K562 (cell line): Measurements from ENCODE around the gene CREB3L2. TPM values are rescaled to one million over a fixed set of nuclear protein-coding genes. Genes with fewer than 3 reads are reported as not detected.

Experiments used
- ARID1B ChIP-seq: fragments of 450-650 bp; IDR thresholded peaks from 2 replicates; pipeline ENCODE4 v1.6.1; 2016; ENCODE audit warnings: antibody characterized with exemption, mild to moderate bottlenecking, inconsistent platforms
- CCNT2 ChIP-seq: IDR thresholded peaks from 2 replicates; pipeline ENCODE4 v1.6.1; 2011; ENCODE audit warnings: borderline replicate concordance, low read depth, mild to moderate bottlenecking, moderate library complexity, mixed read lengths, low read length; ENCODE audit not compliant: insufficient read length; ENCODE audit errors: extremely low read depth
- FOXP1 ChIP-seq: sonication (generic); formaldehyde crosslinking; IDR thresholded peaks from 2 replicates; pipeline ENCODE4 v1.8.0; 2022; ENCODE audit warnings: mild to moderate bottlenecking, missing genetic modification reagents
- L3MBTL2 ChIP-seq: fragments of 450-650 bp; IDR thresholded peaks from 2 replicates; pipeline ENCODE4 v1.6.1; 2016; ENCODE audit warnings: mild to moderate bottlenecking, moderate library complexity
- MAFF ChIP-seq: IDR thresholded peaks from 2 replicates; pipeline ENCODE4 v1.6.1; 2012; ENCODE audit warnings: low read length, improper control_type of control experiment
- NCOA6 ChIP-seq: fragments of 450-650 bp; IDR thresholded peaks from 2 replicates; pipeline ENCODE4 v1.6.1; 2017; ENCODE audit warnings: mild to moderate bottlenecking
- PHF8 ChIP-seq: fragments of 200-600 bp; sonication (generic); IDR thresholded peaks from 2 replicates; pipeline ENCODE4 v1.6.1; 2012; ENCODE audit warnings: mixed run types, mild to moderate bottlenecking, inconsistent platforms, low read length, moderate library complexity, borderline replicate concordance
- POLR2AphosphoS5 ChIP-seq: IDR thresholded peaks from 2 replicates; pipeline ENCODE4 v1.6.1; 2011; ENCODE audit warnings: mild to moderate bottlenecking, low read depth, low read length, moderate library complexity; ENCODE audit not compliant: control insufficient read depth, insufficient read depth
- RNF2 ChIP-seq: sonication (generic); IDR thresholded peaks from 2 replicates; pipeline ENCODE4 v1.6.1; 2016
- SLC30A9 ChIP-seq: fragments of 250-450 bp; sonication (Bioruptor Pico); IDR thresholded peaks from 2 replicates; pipeline ENCODE4 v1.8.0; 2022; ENCODE audit warnings: mild to moderate bottlenecking, moderate library complexity
- ZNF174 ChIP-seq: fragments of 250-450 bp; sonication (Bioruptor Pico); IDR thresholded peaks from 2 replicates; pipeline ENCODE4 v1.4.0; 2020; ENCODE audit warnings: mild to moderate bottlenecking
- ZNF175 ChIP-seq: fragments of 200-800 bp; sonication (Bioruptor generic); IDR thresholded peaks from 2 replicates; pipeline ENCODE4 v1.6.1; 2016; ENCODE audit warnings: low read depth, mild to moderate bottlenecking, missing genetic modification characterization, missing compliant biosample characterization
- ZNF583 ChIP-seq: fragments of 250-450 bp; sonication (Bioruptor Pico); IDR thresholded peaks from 2 replicates; pipeline ENCODE4 v1.4.0; 2020
- polyA plus RNA-seq, 8 experiments: library from polyadenylated mRNA; depleted of rRNA in 4 of 8; stranded (reverse) in 5 of 8; unstranded in 3 of 8; fragments of >200 nt; fragmentation: Nextera tagmentation in 2 of 8; fragmentation: Illumina TruSeq in 1 of 8; extraction: Ambion mirVana in 2 of 8; extraction: Trizol in 1 of 8; gene quantifications; 2 replicates each; pipeline versions ENCODE4 v1.2.1 to v1.2.3, GENCODE V29; 2011 to 2014; ENCODE audit warnings: inconsistent platforms in 1 of 8, missing spikeins in 1 of 8
- total RNA-seq, 7 experiments: library from RNA; depleted of rRNA in 6 of 7; stranded (reverse); fragments of >200 nt in 6 of 7; fragmentation: Illumina TruSeq in 2 of 7; extraction: Trizol in 2 of 7; gene quantifications; 2 replicates each; pipeline versions ENCODE4 v1.2.1 to v1.2.3, GENCODE V29; 2011 to 2021; ENCODE audit warnings: low replicate concordance in 1 of 7
- TF ChIP-seq, protein P1 (sequence below), 2 experiments: IDR thresholded peaks in 1 of 2; conservative IDR thresholded peaks in 1 of 2; 2 replicates each; pipeline ENCODE4 v1.6.1; 2016; ENCODE audit warnings: low read depth in 2 of 2, mild to moderate bottlenecking in 1 of 2, missing compliant biosample characterization in 1 of 2, missing genetic modification characterization in 1 of 2, moderate library complexity in 1 of 2
- TF ChIP-seq, protein P2 (sequence below): IDR thresholded peaks from 2 replicates; pipeline ENCODE4 v1.6.1; 2011; ENCODE audit warnings: borderline replicate concordance, low read depth, mild to moderate bottlenecking, moderate library complexity, low read length; ENCODE audit not compliant: insufficient read depth, poor library complexity, severe bottlenecking
- TF ChIP-seq, protein P3 (sequence below): fragments of 250-450 bp; sonication (Bioruptor Pico); IDR thresholded peaks from 2 replicates; pipeline ENCODE4 v1.4.0; 2020; ENCODE audit warnings: borderline replicate concordance
- TF ChIP-seq, protein P4 (sequence below): fragments of 250-450 bp; sonication (Bioruptor Pico); IDR thresholded peaks from 2 replicates; pipeline ENCODE4 v1.8.0; 2021; ENCODE audit warnings: moderate library complexity, mild to moderate bottlenecking, inconsistent platforms
- TF ChIP-seq, protein P5 (sequence below), 2 experiments: fragments of 450-650 bp; IDR thresholded peaks; 2 replicates each; pipeline ENCODE4 v1.6.1; 2016

CREB3L2 gene
- total and polyA plus RNA-seq, 9 of the 15 experiments (the other 6 are each of a cell fraction or from before 2014, with no cell fraction given) = 7.1 to 45.6 (median 15.8) TPM

DNA sequence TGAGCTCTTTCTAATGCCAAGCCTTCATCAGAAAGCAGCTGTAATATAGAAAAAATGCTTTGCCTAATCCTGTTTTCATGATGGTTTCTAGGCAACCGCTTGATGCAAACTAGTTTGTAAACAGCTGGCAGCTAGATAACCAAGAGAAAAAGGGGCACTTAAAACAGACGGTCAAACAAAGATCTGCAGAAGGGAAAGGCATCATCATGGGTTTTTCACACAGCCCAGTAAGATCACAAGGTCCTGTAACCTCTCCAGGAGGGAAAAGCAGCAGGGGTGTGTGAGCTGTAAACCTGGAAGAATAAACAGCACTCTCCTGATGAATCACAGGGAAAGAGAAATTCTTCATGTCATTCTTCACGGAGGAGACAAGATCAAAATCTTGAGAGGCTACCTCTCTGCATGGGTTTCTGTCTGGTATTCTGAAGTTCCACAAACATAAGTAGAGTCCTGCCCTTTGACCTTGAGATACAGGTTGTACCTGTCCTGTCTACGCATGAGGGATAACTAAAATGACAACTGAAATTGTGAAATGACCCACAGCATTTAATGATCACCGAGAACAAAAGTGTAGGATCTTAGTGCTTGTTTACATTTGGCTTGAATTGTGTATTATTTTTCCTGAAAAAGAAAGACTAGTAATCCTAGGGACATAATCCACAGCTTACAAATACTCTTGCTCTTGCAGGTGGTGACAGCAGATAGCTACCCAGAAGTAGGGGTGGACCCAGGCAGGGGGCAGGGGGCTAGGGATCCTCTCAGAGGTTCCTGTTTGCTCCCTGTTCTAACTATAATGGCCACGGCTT lies 48.0 kb downstream of the CREB3L2 start (continued):
- TF ChIP-seq, protein P1, sequence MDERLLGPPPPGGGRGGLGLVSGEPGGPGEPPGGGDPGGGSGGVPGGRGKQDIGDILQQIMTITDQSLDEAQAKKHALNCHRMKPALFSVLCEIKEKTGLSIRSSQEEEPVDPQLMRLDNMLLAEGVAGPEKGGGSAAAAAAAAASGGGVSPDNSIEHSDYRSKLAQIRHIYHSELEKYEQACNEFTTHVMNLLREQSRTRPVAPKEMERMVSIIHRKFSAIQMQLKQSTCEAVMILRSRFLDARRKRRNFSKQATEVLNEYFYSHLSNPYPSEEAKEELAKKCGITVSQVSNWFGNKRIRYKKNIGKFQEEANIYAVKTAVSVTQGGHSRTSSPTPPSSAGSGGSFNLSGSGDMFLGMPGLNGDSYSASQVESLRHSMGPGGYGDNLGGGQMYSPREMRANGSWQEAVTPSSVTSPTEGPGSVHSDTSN (CRISPR knock-in tag; IDR thresholded peaks at IDR 0.05; ENCODE audit: low read depth) = no peak
- TF ChIP-seq, protein P1 (tag; conservative IDR thresholded peaks at IDR 0.05; ENCODE audit: low read depth) = peak; percentile 39
- TF ChIP-seq NCOA6 = no peak
- TF ChIP-seq CCNT2 = no peak
- peak; percentile 32; the same call in 1 of the 2 replicates for TF ChIP-seq POLR2AphosphoS5
- TF ChIP-seq FOXP1 (CRISPR knock-in tag) = 0 out of 2 replicates have a peak, but pooled peaks have one; percentile 58
- peak; percentile 72 for TF ChIP-seq ARID1B
- no peak for TF ChIP-seq ZNF583 (CRISPR knock-in tag)
- TF ChIP-seq SLC30A9 = no peak
- TF ChIP-seq, protein P2, sequence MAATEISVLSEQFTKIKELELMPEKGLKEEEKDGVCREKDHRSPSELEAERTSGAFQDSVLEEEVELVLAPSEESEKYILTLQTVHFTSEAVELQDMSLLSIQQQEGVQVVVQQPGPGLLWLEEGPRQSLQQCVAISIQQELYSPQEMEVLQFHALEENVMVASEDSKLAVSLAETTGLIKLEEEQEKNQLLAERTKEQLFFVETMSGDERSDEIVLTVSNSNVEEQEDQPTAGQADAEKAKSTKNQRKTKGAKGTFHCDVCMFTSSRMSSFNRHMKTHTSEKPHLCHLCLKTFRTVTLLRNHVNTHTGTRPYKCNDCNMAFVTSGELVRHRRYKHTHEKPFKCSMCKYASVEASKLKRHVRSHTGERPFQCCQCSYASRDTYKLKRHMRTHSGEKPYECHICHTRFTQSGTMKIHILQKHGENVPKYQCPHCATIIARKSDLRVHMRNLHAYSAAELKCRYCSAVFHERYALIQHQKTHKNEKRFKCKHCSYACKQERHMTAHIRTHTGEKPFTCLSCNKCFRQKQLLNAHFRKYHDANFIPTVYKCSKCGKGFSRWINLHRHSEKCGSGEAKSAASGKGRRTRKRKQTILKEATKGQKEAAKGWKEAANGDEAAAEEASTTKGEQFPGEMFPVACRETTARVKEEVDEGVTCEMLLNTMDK = no peak
- TF ChIP-seq ZNF175 (CRISPR knock-in tag) = no peak
- TF ChIP-seq, protein P3, sequence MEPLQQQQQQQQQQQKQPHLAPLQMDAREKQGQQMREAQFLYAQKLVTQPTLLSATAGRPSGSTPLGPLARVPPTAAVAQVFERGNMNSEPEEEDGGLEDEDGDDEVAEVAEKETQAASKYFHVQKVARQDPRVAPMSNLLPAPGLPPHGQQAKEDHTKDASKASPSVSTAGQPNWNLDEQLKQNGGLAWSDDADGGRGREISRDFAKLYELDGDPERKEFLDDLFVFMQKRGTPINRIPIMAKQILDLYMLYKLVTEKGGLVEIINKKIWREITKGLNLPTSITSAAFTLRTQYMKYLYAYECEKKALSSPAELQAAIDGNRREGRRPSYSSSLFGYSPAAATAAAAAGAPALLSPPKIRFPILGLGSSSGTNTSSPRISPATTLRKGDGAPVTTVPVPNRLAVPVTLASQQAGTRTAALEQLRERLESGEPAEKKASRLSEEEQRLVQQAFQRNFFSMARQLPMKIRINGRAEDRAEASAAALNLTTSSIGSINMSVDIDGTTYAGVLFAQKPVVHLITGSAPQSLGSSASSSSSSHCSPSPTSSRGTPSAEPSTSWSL = no peak
- TF ChIP-seq, protein P4, sequence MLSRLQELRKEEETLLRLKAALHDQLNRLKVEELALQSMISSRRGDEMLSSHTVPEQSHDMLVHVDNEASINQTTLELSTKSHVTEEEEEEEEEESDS = no peak
- no peak for TF ChIP-seq RNF2
- TF ChIP-seq MAFF = no peak
- no peak; the same call in 1 of the 2 replicates for TF ChIP-seq PHF8
- 0 out of 2 replicates have a peak, but pooled peaks have one; percentile 7 for TF ChIP-seq L3MBTL2
- TF ChIP-seq, protein P5, sequence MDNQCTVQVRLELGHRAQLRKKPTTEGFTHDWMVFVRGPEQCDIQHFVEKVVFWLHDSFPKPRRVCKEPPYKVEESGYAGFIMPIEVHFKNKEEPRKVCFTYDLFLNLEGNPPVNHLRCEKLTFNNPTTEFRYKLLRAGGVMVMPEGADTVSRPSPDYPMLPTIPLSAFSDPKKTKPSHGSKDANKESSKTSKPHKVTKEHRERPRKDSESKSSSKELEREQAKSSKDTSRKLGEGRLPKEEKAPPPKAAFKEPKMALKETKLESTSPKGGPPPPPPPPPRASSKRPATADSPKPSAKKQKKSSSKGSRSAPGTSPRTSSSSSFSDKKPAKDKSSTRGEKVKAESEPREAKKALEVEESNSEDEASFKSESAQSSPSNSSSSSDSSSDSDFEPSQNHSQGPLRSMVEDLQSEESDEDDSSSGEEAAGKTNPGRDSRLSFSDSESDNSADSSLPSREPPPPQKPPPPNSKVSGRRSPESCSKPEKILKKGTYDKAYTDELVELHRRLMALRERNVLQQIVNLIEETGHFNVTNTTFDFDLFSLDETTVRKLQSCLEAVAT (IDR thresholded peaks at IDR 0.05) = 0 out of 4 replicates have a peak, but pooled peaks of 1 of the 2 experiments have one; percentile 16
- no peak for TF ChIP-seq ZNF174 (CRISPR knock-in tag)
